VCaP (cell line): Measurements from ENCODE around the gene PLD5.

ENCODE experiments used
- H3K27ac ChIP-seq: fragments of 450-650 bp; 2 replicates; pipeline ENCODE4 v1.5.1; 2017
- CTCF ChIP-seq: fragments of 450-650 bp; conservative IDR thresholded peaks from 2 replicates; pipeline ENCODE4 v1.5.1; 2017; ENCODE audit warnings: mild to moderate bottlenecking, moderate library complexity

Gene PLD5

DNA sequence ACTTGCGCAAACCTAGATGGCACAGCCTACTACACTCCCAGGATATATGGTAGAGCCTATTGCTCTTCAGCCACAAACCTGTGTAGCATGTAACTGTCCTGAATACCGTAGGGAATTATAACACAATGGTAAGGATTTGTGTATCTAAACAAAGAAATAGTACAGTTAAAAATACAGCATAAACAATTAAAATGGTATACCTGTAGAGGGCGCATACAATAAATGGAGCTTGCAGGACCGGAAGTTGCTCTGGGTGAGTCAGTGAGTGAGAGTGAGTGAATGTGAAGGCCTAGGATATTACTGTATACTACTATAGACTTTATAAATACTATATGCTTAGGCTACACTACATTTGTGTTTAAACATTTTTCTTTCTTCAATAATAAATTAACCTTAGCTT lies 99.3 kb downstream of the PLD5 start:
- no peak; the same call in 1 of the 2 replicates for TF ChIP-seq CTCF

GRCh38 chr1:242416657-242417056 lies 107.8 kb downstream of the PLD5 start:
- no peak overlapping the region for H3K27ac ChIP-seq
- no peak for TF ChIP-seq CTCF

More for the DNA sequence above, 99.3 kb downstream of the PLD5 start:
- no peak overlapping the region for H3K27ac ChIP-seq

DNA sequence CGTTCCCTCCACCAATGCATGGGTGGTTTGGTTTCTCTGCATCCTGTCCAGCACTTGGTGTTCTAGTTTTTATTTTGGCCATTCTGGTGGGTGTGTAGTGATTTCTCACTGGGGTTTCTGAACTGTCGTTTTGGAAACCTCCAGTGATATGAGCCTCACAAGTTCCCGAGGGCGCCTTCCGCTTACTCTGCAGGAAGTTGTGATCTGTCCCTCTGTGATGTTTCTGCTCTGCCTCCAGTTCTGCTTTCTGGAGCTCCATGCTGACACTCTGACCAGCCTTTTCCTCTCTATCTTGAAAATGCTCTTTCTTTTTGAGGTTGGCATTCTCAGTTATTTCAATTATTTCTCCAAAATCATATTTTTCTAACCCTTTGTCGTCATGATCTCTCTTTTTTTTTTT lies 111.6 kb downstream of the PLD5 start:
- no peak overlapping the region for H3K27ac ChIP-seq
- TF ChIP-seq CTCF = no peak

DNA sequence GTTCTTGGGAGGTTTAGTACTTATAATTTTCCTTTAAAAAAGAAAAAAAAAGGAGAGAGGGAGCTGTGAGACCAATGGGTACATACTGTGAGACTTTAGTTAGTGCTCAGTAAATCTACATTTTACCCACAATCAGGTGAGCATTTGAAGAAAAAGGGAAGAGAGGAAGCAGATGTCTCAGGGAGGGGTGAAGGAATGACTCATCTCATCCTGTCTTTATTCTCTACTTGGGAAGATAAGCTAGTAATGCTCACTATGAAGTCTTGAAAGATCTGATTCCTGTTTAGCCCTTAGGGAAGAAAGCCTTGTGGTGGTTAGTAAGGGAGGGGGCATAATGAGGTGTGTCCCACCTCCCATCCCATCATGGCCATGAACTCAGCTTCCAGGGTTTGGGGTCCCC lies 112.6 kb downstream of the PLD5 start:
- TF ChIP-seq CTCF = no peak
- no peak overlapping the region for H3K27ac ChIP-seq

GRCh38 chr1:242405947-242406346 lies 118.5 kb downstream of the PLD5 start:
- no peak for TF ChIP-seq CTCF
- no peak overlapping the region for H3K27ac ChIP-seq

DNA sequence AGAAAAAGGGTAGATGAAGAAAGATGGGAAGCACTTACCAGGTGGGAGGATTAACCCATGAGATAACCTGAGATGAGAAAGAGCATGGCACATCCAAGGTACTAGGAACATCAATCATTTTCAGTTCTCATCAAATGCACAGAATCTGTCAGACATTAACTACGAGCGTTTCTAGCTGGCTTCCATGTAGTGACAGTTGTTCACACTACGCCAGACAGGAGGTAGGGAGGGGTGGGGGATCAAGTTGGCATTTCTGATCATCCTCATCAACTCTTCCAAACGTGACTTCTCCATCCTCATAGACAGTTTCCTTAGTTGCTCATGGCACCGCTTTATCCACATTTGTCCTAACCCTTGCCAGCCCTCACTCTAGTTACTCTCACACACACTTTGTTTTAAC lies 120.2 kb downstream of the PLD5 start:
- no peak for TF ChIP-seq CTCF

GRCh38 chr1:242402956-242403355 lies 121.5 kb downstream of the PLD5 start:
- H3K27ac ChIP-seq = no peak overlapping the region
- no peak for TF ChIP-seq CTCF

More for the DNA sequence above, 120.2 kb downstream of the PLD5 start:
- no peak overlapping the region for H3K27ac ChIP-seq

GRCh38 chr1:242401937-242402336 lies 122.6 kb downstream of the PLD5 start:
- no peak overlapping the region for H3K27ac ChIP-seq
- no peak for TF ChIP-seq CTCF
